DND-41 (cell line): Measurements from ENCODE around the gene HGFAC.

Experiments
- EZH2 ChIP-seq: IDR thresholded peaks from 3 replicates; pipeline ENCODE4 v1.6.1; 2012; ENCODE audit warnings: borderline replicate concordance, low read depth, mild to moderate bottlenecking, moderate library complexity, low read length, inconsistent platforms; ENCODE audit not compliant: severe bottlenecking
- TF ChIP-seq, protein P1 (sequence below): IDR thresholded peaks from 2 replicates; pipeline ENCODE4 v1.5.1; 2012; ENCODE audit warnings: borderline replicate concordance, low read length, moderate library complexity, mild to moderate bottlenecking; ENCODE audit not compliant: poor library complexity, severe bottlenecking; ENCODE audit errors: extremely low read depth

DNA sequence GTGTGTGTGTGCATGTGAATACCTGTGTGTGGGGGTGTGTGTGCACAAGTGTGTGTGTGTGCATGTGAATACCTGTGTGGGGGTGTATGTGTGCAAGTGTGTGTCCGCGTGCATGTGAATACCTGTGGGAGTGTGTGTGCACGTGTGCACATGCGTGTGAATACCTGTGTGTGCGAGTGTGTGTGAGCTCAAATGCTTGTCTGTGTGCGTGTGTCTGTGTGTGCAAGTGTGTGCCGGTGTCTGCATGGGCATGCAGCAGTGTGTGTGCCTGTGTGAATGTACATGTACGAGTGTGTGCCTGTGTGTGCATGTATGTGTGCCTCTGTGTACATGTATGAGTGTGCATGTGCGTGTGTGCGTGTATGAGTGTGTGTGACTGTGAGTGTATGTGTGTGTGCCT lies 26.4 kb downstream of the HGFAC start:
- TF ChIP-seq, protein P1, sequence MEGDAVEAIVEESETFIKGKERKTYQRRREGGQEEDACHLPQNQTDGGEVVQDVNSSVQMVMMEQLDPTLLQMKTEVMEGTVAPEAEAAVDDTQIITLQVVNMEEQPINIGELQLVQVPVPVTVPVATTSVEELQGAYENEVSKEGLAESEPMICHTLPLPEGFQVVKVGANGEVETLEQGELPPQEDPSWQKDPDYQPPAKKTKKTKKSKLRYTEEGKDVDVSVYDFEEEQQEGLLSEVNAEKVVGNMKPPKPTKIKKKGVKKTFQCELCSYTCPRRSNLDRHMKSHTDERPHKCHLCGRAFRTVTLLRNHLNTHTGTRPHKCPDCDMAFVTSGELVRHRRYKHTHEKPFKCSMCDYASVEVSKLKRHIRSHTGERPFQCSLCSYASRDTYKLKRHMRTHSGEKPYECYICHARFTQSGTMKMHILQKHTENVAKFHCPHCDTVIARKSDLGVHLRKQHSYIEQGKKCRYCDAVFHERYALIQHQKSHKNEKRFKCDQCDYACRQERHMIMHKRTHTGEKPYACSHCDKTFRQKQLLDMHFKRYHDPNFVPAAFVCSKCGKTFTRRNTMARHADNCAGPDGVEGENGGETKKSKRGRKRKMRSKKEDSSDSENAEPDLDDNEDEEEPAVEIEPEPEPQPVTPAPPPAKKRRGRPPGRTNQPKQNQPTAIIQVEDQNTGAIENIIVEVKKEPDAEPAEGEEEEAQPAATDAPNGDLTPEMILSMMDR = no peak
- no peak for TF ChIP-seq EZH2
